HAP-1 (cell line): ENCODE results near the gene OTC.

Source experiments
- DNase-seq, 2 experiments: peaks; one replicate each; pipeline ENCODE4 v3.0.0-alpha.2; 2016 to 2020; ENCODE audit warnings: low spot score in 2 of 2
- H3K27me3 ChIP-seq: fragments of 250-450 bp; sonication (Bioruptor Pico); 2 replicates; pipeline ENCODE4 v1.5.1; 2020; ENCODE audit warnings: low read depth, mild to moderate bottlenecking, moderate library complexity
- H3K36me3 ChIP-seq: fragments of 250-450 bp; sonication (Bioruptor Pico); replicated peaks from 2 replicates; pipeline ENCODE4 v1.5.1; 2020; ENCODE audit warnings: mild to moderate bottlenecking
- H3K4me1 ChIP-seq: fragments of 250-450 bp; sonication (Bioruptor Pico); 2 replicates; pipeline ENCODE4 v1.5.1; 2020; ENCODE audit warnings: mild to moderate bottlenecking
- H3K4me3 ChIP-seq: fragments of 250-450 bp; sonication (Bioruptor Pico); 2 replicates; pipeline ENCODE4 v1.5.1; 2020; ENCODE audit warnings: mild to moderate bottlenecking, moderate library complexity
- H3K9me3 ChIP-seq: fragments of 250-450 bp; sonication (Bioruptor Pico); 2 replicates; pipeline ENCODE4 v1.5.1; 2020; ENCODE audit warnings: mild to moderate bottlenecking, moderate library complexity
- in situ Hi-C: fragments of 300-500 bp; cut with MboI; formaldehyde crosslinking; loops from 3 replicates; pipeline ENCODE4 v1.14.3; 2020; ENCODE audit warnings: low sequenced_read_pairs, inconsistent platforms, mixed read lengths

The OTC gene

GRCh38 chrX:38375891-38376290 is 23.5 kb downstream of the OTC start:
- no peaks in the 10 kb centered on the region for H3K27me3 ChIP-seq
- H3K36me3 ChIP-seq, result no peaks in the 10 kb centered on the region
- in situ Hi-C loops, result no loop called here
- peak in 1 of 2 experiments; percentile 16 for DNase-seq
- H3K4me1 ChIP-seq, result no peaks in the 10 kb centered on the region
- H3K9me3 ChIP-seq, result no peaks in the 10 kb centered on the region
- H3K4me3 ChIP-seq, result no peak overlapping the region

GRCh38 chrX:38376747-38377146 is 24.3 kb downstream of the OTC start:
- DNase-seq, result no peak
- H3K27me3 ChIP-seq, result no peaks in the 10 kb centered on the region
- H3K4me3 ChIP-seq, result no peak overlapping the region
- no peaks in the 10 kb centered on the region for H3K4me1 ChIP-seq
- in situ Hi-C loops, result no loop called here
- no peaks in the 10 kb centered on the region for H3K36me3 ChIP-seq
- no peaks in the 10 kb centered on the region for H3K9me3 ChIP-seq

GRCh38 chrX:38379088-38379487 is 26.7 kb downstream of the OTC start:
- Histone ChIP-seq H3K36me3 (no peaks in the 10 kb centered on the region), H3K9me3 (no peaks in the 10 kb centered on the region), H3K27me3 (no peaks in the 10 kb centered on the region), H3K4me1 (no peaks in the 10 kb centered on the region), H3K4me3 (no peak overlapping the region)
- no peak for DNase-seq
- in situ Hi-C loops, result no loop called here

- in situ Hi-C loops, result no loop called here
- Histone ChIP-seq H3K9me3 (no peaks in the 10 kb centered on the region), H3K36me3 (no peaks in the 10 kb centered on the region), H3K4me1 (no peaks in the 10 kb centered on the region), H3K4me3 (no peak overlapping the region), H3K27me3 (no peaks in the 10 kb centered on the region)
- DNase-seq, result no peak
These were observed 30.3 kb downstream of the OTC start for GRCh38 chrX:38382663-38383062.

GRCh38 chrX:38400389-38400910 is 48.0 kb downstream of the OTC start:
- Histone ChIP-seq H3K27me3 (no peaks in the 10 kb centered on the region; the same call in 1 of the 2 replicates), H3K4me3 (no peak overlapping the region), H3K36me3 (no peaks in the 10 kb centered on the region), H3K4me1 (peaks cover 6% of the 10 kb centered on the region; the same call in 1 of the 2 replicates), H3K9me3 (no peaks in the 10 kb centered on the region)
- DNase-seq, result no peak
- in situ Hi-C loops, result no loop called here

GRCh38 chrX:38402118-38402517 is 49.7 kb downstream of the OTC start:
- Histone ChIP-seq H3K4me3 (no peak overlapping the region), H3K9me3 (no peaks in the 10 kb centered on the region), H3K27me3 (peaks cover 3% of the 10 kb centered on the region; the same call in 1 of the 2 replicates), H3K4me1 (peaks cover 6% of the 10 kb centered on the region; the same call in 1 of the 2 replicates), H3K36me3 (no peaks in the 10 kb centered on the region)
- DNase-seq, result no peak
- in situ Hi-C loops, result no loop called here

- DNase-seq, result peak in 1 of 2 experiments; percentile 54
- Histone ChIP-seq H3K36me3 (no peaks in the 10 kb centered on the region), H3K4me1 (peaks cover 6% of the 10 kb centered on the region; the same call in 1 of the 2 replicates), H3K4me3 (no peak overlapping the region), H3K27me3 (peaks cover 5% of the 10 kb centered on the region; the same call in 1 of the 2 replicates), H3K9me3 (no peaks in the 10 kb centered on the region)
- in situ Hi-C loops, result no loop called here
These were observed 51.4 kb downstream of the OTC start for GRCh38 chrX:38403834-38404233.

GRCh38 chrX:38407126-38407525 is 54.7 kb downstream of the OTC start:
- Histone ChIP-seq H3K27me3 (0 out of 2 replicates have a peak, but pooled peaks cover 5% of the 10 kb centered on the region), H3K4me3 (no peak overlapping the region), H3K4me1 (peaks cover 6% of the 10 kb centered on the region; the same call in 1 of the 2 replicates), H3K9me3 (no peaks in the 10 kb centered on the region), H3K36me3 (no peaks in the 10 kb centered on the region)
- in situ Hi-C loops, result no loop called here
- DNase-seq, result no peak

GRCh38 chrX:38409289-38409688 is 56.9 kb downstream of the OTC start:
- DNase-seq, result peak; percentile 3 to 51
- no peaks in the 10 kb centered on the region for H3K9me3 ChIP-seq
- in situ Hi-C loops, result no loop called here
- H3K27me3 ChIP-seq, result 0 out of 2 replicates have a peak, but pooled peaks cover 5% of the 10 kb centered on the region
- no peaks in the 10 kb centered on the region for H3K4me1 ChIP-seq
- no peak overlapping the region for H3K4me3 ChIP-seq
- no peaks in the 10 kb centered on the region for H3K36me3 ChIP-seq

GRCh38 chrX:38426785-38427184 is 74.4 kb downstream of the OTC start:
- Histone ChIP-seq H3K4me3 (no peak overlapping the region), H3K36me3 (no peaks in the 10 kb centered on the region), H3K4me1 (no peaks in the 10 kb centered on the region), H3K27me3 (no peaks in the 10 kb centered on the region), H3K9me3 (no peaks in the 10 kb centered on the region)
- no peak for DNase-seq
- in situ Hi-C loops, result no loop called here

- no peak overlapping the region for H3K4me3 ChIP-seq
- no peaks in the 10 kb centered on the region for H3K27me3 ChIP-seq
- no peaks in the 10 kb centered on the region for H3K4me1 ChIP-seq
- no peaks in the 10 kb centered on the region for H3K9me3 ChIP-seq
- H3K36me3 ChIP-seq, result no peaks in the 10 kb centered on the region
- DNase-seq, result no peak
- in situ Hi-C loops, result no loop called here
These were observed 79.1 kb downstream of the OTC start for GRCh38 chrX:38431525-38431924.

- H3K4me1 ChIP-seq, result no peaks in the 10 kb centered on the region
- no peaks in the 10 kb centered on the region for H3K27me3 ChIP-seq
- in situ Hi-C loops, result no loop called here
- H3K9me3 ChIP-seq, result no peaks in the 10 kb centered on the region
- H3K36me3 ChIP-seq, result no peaks in the 10 kb centered on the region
- no peak for DNase-seq
- no peak overlapping the region for H3K4me3 ChIP-seq
These were observed 82.7 kb downstream of the OTC start for GRCh38 chrX:38435130-38435529.

- no peak for DNase-seq
- no peaks in the 10 kb centered on the region for H3K4me1 ChIP-seq
- in situ Hi-C loops, result no loop called here
- H3K9me3 ChIP-seq, result no peaks in the 10 kb centered on the region
- H3K4me3 ChIP-seq, result no peak overlapping the region
- H3K27me3 ChIP-seq, result no peaks in the 10 kb centered on the region
- no peaks in the 10 kb centered on the region for H3K36me3 ChIP-seq
These were observed 84.7 kb downstream of the OTC start for GRCh38 chrX:38437093-38437492.

GRCh38 chrX:38438321-38438720 is 85.9 kb downstream of the OTC start:
- H3K4me3 ChIP-seq, result no peak overlapping the region
- in situ Hi-C loops, result no loop called here
- DNase-seq, result no peak
- H3K9me3 ChIP-seq, result no peaks in the 10 kb centered on the region
- no peaks in the 10 kb centered on the region for H3K4me1 ChIP-seq
- no peaks in the 10 kb centered on the region for H3K36me3 ChIP-seq
- H3K27me3 ChIP-seq, result no peaks in the 10 kb centered on the region

- Histone ChIP-seq H3K4me1 (no peaks in the 10 kb centered on the region), H3K27me3 (no peaks in the 10 kb centered on the region), H3K4me3 (no peak overlapping the region), H3K36me3 (no peaks in the 10 kb centered on the region), H3K9me3 (no peaks in the 10 kb centered on the region)
- DNase-seq, result no peak
- in situ Hi-C loops, result no loop called here
These were observed 100.2 kb downstream of the OTC start for GRCh38 chrX:38452603-38453002.
